A549 (cell line): ENCODE measurements around the gene RSRC1.

Experiments
- BHLHE40 ChIP-seq: IDR thresholded peaks from 2 replicates; pipeline ENCODE4 v1.6.1; 2012; ENCODE audit warnings: low read depth, low read length, inconsistent platforms
- ESRRA ChIP-seq: fragments of 150-350 bp; IDR thresholded peaks from 2 replicates; pipeline ENCODE4 v1.6.1; 2014; ENCODE audit warnings: mild to moderate bottlenecking, low read length, borderline replicate concordance
- HDAC2 ChIP-seq: fragments of 200-600 bp; sonication (generic); IDR thresholded peaks from 2 replicates; pipeline ENCODE4 v1.6.1; 2016
- HOXA7 ChIP-seq: fragments of 250-450 bp; sonication (Bioruptor Pico); IDR thresholded peaks from 2 replicates; pipeline ENCODE4 v1.5.0; 2020; ENCODE audit warnings: mild to moderate bottlenecking, moderate library complexity
- JUNB ChIP-seq: fragments of >200 bp; sonication (Bioruptor Twin); formaldehyde crosslinking; IDR thresholded peaks from 2 replicates; pipeline ENCODE4 v1.6.1; 2016
- MAX ChIP-seq: IDR thresholded peaks from 2 replicates; pipeline ENCODE4 v1.6.1; 2012
- NR3C1 ChIP-seq: fragments of >200 bp; sonication (Bioruptor Twin); formaldehyde crosslinking; IDR thresholded peaks from 3 replicates; pipeline ENCODE4 v1.6.1; 2017
- POLR2A ChIP-seq: IDR thresholded peaks from 2 replicates; pipeline ENCODE4 v1.6.1; 2012; ENCODE audit warnings: mild to moderate bottlenecking, low read length
- RAD21 ChIP-seq, 2 experiments: fragments of >200 bp in 1 of 2; sonication (Bioruptor Twin) in 1 of 2; formaldehyde crosslinking in 1 of 2; IDR thresholded peaks in 1 of 2; conservative IDR thresholded peaks in 1 of 2; 2 replicates in 1 of 2; 3 replicates in 1 of 2; pipeline ENCODE4 v1.6.1; 2012 to 2018; ENCODE audit warnings: inconsistent platforms in 1 of 2
- REST ChIP-seq: fragments of 200-600 bp; sonication (generic); IDR thresholded peaks from 2 replicates; pipeline ENCODE4 v1.6.1; 2016; ENCODE audit warnings: antibody characterized with exemption, mild to moderate bottlenecking, moderate library complexity
- RNF2 ChIP-seq: fragments of 200-600 bp; sonication (generic); IDR thresholded peaks from 2 replicates; pipeline ENCODE4 v1.6.1; 2016; ENCODE audit warnings: low read depth, mild to moderate bottlenecking, antibody characterized with exemption, moderate library complexity, borderline replicate concordance
- SMC3 ChIP-seq: fragments of >200 bp; sonication (Bioruptor Twin); formaldehyde crosslinking; IDR thresholded peaks from 3 replicates; pipeline ENCODE4 v1.6.1; 2018; ENCODE audit warnings: inconsistent platforms
- TF ChIP-seq, protein P1 (sequence below): fragments of >200 bp; sonication (Bioruptor Twin); formaldehyde crosslinking; IDR thresholded peaks from 3 replicates; pipeline ENCODE4 v1.5.1; 2016
- TF ChIP-seq, protein P2 (sequence below): fragments of 250-450 bp; sonication (Bioruptor Pico); IDR thresholded peaks from 2 replicates; pipeline ENCODE4 v1.5.0; 2021; ENCODE audit warnings: mild to moderate bottlenecking, moderate library complexity, borderline replicate concordance

DNA sequence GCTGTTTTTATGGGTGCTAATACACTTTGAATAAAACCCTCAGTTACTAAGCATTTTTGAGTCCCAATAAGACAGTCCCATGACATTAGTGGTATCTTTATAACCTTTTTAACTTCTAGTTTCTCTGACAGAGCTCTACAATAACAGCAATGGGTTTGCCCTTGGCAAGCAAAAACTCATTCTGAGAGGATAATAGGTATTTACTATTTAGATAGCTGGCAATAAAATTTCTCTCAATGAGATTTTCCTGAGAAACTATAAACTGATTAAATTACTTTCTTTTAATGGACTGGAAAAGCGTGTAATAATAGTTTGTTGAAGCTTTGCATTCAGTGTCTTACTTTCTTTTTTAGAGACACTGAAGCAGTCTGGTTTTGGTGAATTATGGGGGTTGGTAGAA lies 293.1 kb downstream of the RSRC1 start:
- TF ChIP-seq, protein P1, sequence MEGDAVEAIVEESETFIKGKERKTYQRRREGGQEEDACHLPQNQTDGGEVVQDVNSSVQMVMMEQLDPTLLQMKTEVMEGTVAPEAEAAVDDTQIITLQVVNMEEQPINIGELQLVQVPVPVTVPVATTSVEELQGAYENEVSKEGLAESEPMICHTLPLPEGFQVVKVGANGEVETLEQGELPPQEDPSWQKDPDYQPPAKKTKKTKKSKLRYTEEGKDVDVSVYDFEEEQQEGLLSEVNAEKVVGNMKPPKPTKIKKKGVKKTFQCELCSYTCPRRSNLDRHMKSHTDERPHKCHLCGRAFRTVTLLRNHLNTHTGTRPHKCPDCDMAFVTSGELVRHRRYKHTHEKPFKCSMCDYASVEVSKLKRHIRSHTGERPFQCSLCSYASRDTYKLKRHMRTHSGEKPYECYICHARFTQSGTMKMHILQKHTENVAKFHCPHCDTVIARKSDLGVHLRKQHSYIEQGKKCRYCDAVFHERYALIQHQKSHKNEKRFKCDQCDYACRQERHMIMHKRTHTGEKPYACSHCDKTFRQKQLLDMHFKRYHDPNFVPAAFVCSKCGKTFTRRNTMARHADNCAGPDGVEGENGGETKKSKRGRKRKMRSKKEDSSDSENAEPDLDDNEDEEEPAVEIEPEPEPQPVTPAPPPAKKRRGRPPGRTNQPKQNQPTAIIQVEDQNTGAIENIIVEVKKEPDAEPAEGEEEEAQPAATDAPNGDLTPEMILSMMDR = no peak
- TF ChIP-seq RNF2 (no peak), RAD21 (conservative IDR thresholded peaks at IDR 0.05 in 1 of 2, IDR thresholded peaks at IDR 0.05 in 1 of 2) (no peak), REST (no peak), HDAC2 (no peak), POLR2A (no peak), NR3C1 (no peak), MAX (no peak), JUNB (no peak), ESRRA (no peak), BHLHE40 (no peak), HOXA7 (no peak), SMC3 (no peak)
- TF ChIP-seq, protein P2, sequence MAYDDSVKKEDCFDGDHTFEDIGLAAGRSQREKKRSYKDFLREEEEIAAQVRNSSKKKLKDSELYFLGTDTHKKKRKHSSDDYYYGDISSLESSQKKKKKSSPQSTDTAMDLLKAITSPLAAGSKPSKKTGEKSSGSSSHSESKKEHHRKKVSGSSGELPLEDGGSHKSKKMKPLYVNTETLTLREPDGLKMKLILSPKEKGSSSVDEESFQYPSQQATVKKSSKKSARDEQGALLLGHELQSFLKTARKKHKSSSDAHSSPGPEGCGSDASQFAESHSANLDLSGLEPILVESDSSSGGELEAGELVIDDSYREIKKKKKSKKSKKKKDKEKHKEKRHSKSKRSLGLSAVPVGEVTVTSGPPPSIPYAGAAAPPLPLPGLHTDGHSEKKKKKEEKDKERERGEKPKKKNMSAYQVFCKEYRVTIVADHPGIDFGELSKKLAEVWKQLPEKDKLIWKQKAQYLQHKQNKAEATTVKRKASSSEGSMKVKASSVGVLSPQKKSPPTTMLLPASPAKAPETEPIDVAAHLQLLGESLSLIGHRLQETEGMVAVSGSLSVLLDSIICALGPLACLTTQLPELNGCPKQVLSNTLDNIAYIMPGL (CRISPR knock-in tag) = no peak
